GM11168 (cell line): ENCODE measurements around the gene TAS2R8.
"Not testable (repeated sequence)": the region's sequence is repeated elsewhere in the genome, so short reads cannot be mapped to it uniquely, and the experiment has no call there.

Experiments
- in situ Hi-C: fragments of 300-500 bp; cut with MboI; formaldehyde crosslinking; loops from one replicate; pipeline ENCODE4 v1.12.0; 2022; ENCODE audit warnings: low sequenced_read_pairs; ENCODE audit not compliant: unreplicated experiment

TAS2R8 gene, protein sequence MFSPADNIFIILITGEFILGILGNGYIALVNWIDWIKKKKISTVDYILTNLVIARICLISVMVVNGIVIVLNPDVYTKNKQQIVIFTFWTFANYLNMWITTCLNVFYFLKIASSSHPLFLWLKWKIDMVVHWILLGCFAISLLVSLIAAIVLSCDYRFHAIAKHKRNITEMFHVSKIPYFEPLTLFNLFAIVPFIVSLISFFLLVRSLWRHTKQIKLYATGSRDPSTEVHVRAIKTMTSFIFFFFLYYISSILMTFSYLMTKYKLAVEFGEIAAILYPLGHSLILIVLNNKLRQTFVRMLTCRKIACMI

DNA sequence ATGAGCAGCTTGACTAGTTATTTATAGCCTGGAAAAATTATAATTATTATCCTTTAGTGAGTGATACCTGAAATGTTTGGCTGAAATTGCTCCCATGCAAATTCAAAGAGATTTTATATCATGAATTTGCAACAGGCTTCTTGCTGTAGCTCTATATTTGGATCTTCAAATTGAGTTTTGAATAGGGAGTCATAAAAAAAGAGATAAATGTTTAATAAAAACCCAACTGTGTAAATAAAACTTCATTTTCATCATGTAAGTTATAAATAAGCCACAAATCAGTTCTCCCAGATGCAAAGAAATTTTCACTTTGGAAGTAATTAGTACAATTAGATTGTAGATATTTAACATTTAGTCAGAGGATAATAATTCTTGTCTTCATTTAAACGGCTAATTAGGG lies at the start of gene TAS2R8:
Gene TAS2R8 (minus strand): TSS at position 101 of the 400 bp plus-strand sequence. CDS start 306 bp downstream, outside the sequence.
- in situ Hi-C loops: no loop called here

DNA sequence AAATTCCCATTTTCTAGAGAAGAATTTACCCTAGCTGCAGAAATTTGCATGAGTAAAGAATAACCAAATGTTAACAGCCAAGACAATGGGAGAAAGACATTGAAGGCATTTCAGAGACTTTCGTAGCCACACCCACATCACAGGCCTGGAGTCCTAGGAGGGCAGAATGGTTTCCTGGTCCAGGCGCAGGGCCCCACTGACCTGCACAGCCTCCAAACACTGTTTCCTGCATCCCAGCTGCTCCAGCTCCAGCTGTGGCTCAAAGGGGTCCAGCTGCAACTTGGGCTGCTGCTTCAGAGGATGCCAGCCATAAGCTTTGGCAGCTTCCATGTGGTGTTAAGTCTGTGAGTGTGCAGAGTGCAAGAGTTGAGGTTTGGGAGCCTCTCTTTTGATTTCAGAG lies 48.7 kb upstream of the TAS2R8 start:
- in situ Hi-C loops: no loop called here

DNA sequence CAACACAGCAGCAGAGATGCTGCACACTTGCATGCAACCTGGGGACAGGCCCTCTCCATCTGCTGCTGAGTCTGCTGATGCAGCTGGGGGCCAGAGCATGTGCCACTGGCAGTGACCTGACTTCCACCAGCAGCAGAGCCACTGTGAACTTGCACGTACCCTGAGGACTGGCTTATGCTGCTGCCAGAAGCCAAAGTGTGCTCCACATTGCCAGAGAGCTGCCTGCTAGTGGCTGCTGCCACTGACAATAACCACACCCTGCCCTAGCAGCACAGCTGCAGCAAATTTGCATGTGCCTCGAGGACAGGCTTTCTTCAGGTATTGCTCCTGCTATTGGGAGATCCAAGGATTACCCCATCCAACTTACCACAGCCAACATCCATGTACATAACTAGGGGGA lies 46.7 kb upstream of the TAS2R8 start:
- in situ Hi-C loops: no loop called here

DNA sequence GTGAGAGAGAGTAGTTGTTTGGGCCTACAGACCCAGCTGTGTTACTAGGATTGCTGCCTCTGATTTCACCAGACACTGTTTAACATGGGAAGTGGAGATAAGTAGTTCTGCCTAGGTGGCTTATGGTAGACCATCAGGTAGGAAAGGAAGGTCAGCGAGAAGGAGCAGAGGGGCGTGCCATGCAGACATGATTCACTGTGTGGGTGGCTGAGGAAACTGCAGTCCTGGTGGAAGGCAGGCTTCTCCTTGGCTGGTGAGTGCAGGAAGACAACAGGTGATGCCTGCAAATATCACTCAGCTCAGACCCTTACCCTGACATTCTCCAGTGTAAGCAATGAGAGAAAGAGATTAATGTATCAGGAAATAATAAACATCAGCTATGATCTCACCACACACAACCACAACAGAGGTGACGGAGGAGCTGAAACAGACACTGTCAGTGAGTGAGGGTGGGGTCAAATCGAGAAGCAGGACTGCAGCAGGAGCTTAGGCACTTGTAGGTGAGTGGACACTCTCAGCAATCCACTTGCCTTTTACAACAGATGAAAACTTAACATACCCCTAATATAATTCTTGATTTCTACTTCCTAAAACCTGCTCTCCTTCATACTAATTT lies 44.3 kb upstream of the TAS2R8 start:
- in situ Hi-C loops: no loop called here

DNA sequence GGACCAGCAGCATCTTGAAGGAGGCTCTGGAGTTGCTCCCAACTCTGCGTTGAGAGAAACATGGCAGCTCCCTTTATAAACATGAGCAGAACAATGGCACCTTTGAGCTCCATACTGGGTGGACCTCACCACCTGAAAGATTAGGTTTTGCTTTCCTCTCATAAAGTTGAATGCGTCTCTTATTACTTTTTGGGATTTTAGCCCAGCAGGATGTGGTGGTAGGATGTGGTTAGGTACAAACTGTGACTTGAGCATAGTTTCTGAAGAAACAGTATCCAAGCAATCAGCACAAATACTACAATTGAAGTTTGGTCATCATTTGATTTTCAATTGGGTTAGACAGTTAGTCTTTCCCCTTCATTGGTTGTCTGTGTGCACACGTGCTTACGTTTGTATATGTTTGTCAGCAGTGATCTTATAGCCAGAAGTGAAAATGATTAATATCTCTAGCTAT lies 42.4 kb upstream of the TAS2R8 start, which contains the start of gene PRR4:
Gene PRR4 (minus strand): TSS at position 51 of the 454 bp plus-strand sequence. CDS start 38 bp downstream, at position 13.
- in situ Hi-C loops: no loop called here

DNA sequence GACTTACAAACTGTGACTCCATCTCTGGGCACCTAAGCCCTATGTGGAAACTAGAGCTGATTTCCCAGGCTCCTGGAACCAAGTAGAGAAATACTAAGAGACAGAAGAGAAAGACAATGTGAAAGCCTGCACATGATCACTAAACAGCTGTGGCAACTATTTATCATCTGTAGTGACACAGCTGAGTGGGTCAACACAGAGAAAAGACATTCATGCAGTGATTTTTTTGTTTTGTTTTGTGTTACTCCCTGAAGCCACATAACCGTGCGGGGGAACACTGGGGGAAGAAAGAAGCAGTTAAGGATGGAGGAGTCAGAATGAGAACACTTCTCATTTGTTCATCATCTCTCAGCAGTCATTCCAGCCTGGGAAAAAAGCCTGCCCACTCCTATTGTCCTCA lies 40.7 kb upstream of the TAS2R8 start:
- in situ Hi-C loops: no loop called here

DNA sequence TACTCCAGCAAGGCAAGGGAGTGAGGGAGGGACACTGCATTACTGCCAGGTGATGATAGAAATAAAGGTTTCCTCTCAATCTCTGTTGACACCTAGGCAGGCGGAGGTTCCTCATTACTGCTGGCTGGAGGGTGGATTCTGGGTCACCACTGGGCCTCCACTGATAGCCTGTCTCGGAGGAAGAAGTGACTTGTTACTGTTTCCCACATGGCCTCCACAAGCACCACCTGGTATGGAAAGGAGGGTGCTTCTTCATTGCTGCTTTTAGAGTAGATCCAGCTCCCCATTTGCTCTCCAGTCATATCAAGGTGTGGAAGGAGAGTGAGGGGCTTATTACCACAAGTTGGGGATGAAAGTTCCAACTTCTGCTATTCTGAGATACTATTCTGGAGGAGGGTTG lies 35.8 kb upstream of the TAS2R8 start:
- in situ Hi-C loops: no loop called here

DNA sequence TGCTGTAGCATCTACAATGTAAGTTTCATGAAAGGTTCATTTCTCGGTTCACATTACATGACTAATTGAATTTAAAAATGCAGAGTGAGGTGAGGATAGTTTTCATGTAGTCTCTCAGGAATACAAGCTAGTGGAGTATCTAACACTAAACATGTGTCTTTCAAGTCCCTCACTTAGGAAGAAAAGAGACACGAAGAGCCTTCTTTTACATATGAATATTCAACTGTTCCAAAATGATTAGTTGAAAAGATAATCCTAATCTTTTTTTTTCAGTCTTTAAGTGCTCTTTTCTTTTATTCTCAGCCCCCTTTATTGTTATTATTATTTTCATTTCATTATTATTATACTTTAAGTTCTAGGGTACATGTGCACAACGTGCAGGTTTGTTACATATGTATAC lies 31.4 kb upstream of the TAS2R8 start:
- in situ Hi-C loops: no loop called here

DNA sequence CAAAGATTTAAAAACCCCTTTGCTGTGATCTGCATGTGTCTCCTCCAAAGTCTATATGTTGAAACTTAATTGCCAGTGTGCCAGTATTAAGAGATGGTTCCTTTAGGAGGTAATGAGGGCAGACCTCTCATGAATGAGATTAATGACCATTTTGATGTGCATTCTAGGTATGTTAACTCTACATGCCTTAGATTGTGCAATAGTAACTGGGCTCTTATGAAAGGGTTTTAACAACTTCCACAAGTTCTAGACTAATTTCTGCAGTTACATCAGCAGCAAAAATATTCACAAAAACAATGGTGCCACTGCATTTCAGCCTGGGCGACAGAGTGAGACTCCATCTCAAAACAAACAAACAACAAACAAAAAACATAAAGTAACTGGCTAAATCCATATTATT lies 22.9 kb upstream of the TAS2R8 start:
- in situ Hi-C loops: no loop called here

DNA sequence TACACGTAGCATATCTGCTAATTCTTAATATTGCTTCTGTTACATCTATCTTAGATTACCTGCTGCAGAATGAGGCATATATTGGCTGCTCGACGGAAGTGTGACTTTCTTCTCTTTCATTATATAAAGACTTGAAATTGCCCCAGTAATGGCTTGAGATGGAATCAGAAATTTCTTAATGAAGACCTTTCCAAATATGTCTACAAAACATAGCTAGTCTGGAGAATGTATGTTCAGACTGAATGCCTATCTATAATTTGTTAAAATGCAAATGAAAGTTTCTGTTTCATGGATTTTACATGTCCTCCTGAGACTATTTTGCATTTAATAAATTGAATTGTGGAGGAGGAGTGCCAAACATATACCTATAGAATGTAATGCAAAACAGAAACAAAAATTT lies 19.2 kb upstream of the TAS2R8 start, which contains the start of gene TAS2R10:
Gene TAS2R10 (minus strand): TSS at position 101 of the 400 bp plus-strand sequence. CDS start 89 bp downstream, at position 12.
- in situ Hi-C loops: no loop called here

DNA sequence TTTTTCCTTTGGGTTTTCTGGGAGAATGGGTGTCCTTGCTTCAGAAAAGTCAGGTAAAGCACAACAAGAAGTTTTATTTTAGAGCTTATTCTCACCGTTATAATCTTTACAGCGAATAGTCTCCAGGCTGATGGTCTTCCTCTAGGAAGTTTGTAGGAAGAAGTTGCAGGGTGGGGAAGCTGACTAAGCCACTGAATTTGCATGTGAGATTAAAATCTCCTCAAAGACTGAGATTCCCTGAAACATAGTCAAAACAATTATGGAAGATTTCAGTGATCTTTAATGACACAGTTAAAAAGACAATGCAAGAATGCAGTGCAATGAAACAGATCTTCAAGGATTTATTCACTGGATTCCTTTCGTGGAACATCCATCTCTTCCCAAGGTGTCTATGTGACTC lies 17.9 kb upstream of the TAS2R8 start:
- in situ Hi-C loops: no loop called here

DNA sequence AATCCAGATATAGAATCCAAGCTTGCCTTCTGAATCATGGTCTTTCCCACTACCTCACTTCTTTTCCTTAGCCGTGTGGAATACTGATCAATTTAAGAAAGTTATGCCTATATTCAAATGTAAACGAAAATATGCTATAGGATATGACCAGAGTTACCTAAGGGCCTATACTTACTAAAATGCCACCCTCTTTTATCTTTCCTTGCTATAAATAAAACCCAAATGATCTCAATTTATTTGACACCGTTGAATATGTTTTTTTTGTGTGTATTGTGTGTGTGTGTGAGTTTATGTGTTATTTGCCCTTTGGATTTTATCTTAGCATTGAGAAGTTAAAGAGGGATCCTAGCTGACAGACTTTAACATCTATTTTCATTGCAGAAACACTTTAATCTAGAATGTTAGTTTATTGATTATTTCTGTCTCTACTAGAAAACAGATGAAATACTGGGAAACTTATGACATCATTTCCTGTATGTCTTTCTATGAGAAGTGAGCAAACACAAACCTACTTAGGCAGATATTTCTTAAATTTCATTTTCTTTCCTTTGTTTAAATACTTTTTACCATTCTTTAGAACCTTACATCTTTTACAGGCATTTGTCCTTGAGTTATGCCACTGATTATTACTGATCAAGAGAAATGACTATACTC lies 4.9 kb upstream of the TAS2R8 start:
- in situ Hi-C loops: no loop called here

DNA sequence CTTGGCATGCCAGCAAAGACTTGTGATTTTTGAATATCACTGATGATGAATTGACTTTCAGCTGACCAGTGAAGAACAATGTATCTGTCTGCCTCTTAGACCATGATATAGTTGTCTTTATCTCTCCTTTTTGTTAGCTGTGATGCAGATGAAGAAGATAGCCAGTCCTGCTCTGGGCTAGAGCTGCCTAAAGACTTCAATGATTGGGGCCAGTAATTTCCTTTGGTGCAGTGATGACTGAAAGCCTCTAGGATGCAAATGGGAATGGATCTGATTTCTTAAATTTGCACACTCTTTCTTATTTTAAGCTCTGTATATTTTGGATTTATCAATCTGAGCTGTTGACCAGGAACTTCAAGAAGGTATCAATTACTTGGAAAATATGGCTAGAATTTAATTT lies 3.0 kb upstream of the TAS2R8 start, which contains the start of gene TAS2R9:
Gene TAS2R9 (minus strand): TSS at position 101 of the 400 bp plus-strand sequence. CDS start 93 bp downstream, at position 8.
- in situ Hi-C loops: no loop called here

DNA sequence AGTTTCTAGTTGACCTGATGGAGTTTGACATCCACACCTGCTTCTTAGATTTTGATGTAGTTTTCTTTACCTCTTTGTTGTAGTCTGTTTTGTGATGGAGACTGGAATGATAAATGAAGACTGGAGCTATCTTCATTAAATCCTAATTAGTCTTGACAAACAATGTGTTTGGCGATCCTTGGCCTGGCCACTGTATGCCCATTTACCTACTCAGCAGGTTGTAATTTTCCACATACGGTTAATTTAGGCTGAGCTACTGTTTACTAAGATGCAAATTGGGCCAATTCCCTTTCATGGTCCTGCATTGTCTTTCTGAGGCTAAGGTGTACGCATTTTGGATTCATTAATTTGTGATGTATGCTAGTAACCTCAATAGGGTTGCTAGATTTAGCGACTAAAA lies 4.5 kb downstream of the TAS2R8 start, which contains the start of gene TAS2R7:
Gene TAS2R7 (minus strand): TSS at position 41 of the 400 bp plus-strand sequence. CDS start 57 bp downstream, outside the sequence.
- in situ Hi-C loops: no loop called here

DNA sequence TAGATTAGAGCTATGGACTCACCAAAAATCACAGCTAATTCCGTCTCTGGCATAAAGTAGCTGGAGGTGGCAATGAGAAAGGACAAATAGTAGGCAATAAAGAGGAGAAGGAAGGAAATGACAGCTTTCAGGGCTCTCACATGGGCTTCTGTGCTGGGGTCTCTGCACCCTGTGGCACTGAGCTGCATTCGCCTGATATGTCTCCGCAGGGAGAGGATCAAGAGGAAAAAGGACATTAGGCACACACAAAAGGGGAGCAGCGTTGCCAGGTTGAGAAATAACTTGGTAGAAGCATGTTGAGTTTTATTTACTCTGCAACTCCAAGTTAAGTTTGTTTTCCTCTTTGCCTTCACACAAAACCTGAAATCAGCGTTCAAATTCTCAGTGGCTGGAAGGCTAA lies 5.3 kb downstream of the TAS2R8 start:
- in situ Hi-C loops: no loop called here

DNA sequence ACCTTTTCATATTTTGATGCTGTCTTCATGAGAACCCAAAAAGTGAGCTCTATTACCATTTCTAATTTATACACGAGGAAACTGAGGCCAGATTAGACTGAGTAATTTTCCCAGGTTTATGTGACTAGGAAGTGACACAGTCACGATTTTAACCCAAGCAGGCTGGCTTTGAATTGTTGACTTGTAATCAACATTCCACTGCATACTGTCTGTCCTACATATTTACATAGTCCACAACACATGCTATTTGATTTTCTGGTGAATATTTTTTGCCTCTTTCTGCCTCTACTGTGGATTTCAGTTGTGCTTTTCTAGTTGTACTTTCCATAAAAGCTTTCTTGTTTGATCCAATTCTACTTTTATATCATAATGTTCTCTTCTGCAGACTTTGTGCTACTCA lies 12.9 kb downstream of the TAS2R8 start:
- in situ Hi-C loops: no loop called here

DNA sequence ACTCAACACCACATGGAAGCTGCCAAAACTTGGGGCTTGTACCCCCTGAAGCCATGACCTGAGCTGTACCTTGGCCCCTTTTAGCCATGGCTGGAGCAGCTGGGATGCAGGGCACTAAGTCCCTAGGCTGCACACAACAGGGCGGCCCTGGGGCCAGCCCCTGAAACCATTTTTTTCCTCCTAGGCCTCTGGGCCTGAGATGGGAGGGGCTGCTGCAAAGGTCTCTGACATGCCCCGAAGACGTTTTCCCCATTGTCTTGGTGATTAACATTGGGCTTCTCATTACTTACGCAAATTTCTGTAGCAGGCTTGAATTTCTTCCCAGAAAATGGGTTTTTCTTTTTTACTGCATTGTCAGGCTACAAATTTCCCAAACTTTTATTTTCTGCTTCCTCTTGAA lies 15.3 kb downstream of the TAS2R8 start:
- in situ Hi-C loops: not testable (repeated sequence)

DNA sequence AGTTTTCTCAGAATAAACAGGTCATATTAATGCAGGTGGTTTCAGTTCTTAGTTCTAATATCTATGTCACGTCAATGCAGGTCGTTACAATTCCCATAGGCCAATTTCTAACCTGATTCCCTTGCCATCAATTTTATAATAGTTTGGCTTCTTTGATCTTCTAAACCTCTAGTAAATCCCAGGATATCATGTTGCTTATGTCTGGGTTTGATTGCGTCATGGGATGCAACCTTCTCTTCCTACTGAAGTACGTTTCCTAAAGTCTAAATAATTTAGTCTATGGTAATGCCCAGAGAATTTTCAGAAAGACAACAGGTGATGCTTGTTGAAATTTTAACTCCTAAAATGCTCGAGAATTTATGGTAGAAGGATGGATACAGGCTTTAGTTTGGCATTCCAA lies 23.8 kb downstream of the TAS2R8 start:
- in situ Hi-C loops: no loop called here

DNA sequence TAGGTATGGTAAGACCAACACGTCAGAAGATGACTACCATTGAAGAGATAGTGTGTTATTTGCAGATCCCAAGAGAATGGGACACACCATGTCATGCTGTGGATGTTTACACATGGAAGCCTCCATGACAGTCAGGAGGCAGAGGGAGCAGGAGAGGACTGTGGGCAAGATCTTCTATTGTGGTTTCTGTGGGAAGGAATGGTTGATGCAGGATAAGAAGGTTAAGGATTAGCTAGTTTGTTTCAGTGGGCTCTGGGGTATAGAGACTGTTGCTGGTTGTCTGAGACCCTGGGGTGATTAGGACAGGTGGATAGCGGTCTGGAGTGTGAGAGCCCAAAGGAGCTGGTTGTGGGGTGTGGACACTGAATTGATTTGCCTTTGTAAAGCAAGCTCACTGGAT lies 28.0 kb downstream of the TAS2R8 start:
- in situ Hi-C loops: no loop called here

DNA sequence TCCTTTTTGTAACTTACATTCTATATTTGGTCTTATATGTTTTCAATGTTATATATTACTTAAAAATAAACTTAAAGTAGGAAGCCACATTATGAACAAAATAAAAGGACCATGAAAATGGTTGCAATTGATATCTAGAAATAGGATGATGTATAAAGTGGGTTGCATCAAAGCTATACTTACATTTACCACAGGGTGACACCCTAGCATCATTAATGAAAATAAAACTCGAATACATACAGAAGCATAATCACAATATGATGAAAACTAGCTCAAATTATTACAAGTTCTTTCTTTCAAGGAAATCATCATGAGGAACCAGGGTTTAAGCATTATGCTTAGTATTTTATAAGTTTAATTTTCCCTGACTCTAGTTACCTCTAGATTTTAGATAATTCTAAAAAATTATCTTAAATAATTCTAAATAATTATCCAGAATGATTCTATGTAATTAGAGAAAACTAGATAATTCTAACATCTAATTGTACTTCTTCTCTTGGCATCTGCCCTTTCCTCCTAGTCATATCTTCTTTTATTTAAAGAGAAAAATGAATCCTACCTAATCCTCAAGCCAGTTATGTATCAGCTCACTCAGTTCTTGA lies 35.9 kb downstream of the TAS2R8 start:
- in situ Hi-C loops: loop anchor here (5.0 to 25.0 kb wide), 2 partner anchors 416 to 716 kb away; partner anchors contain the start of gene TAS2R42
